Spleen (tissue), 11 donors: Measurements from ENCODE around the gene KLF16. TPM values are rescaled to one million over a fixed set of nuclear protein-coding genes. Genes with fewer than 3 reads are reported as not detected.

Source experiments
- DNase-seq: peaks from one replicate; pipeline ENCODE4 v3.0.0-alpha.2; 2020
- H3K27ac ChIP-seq, 8 donors: fragments of 200-600 bp; sonication (generic) in 7 of 8; 1 replicate in 4 of 8; 2 replicates in 4 of 8; pipeline versions ENCODE4 v1.5.0 to v1.8.0; 2016 to 2021; ENCODE audit warnings: inconsistent platforms in 4 of 8, mild to moderate bottlenecking in 4 of 8, moderate library complexity in 1 of 8
- H3K27me3 ChIP-seq, 7 donors: fragments of 200-600 bp; sonication (generic) in 6 of 7; replicated peaks in 1 of 7; 1 replicate in 4 of 7; 2 replicates in 3 of 7; pipeline versions ENCODE4 v1.5.0 to v1.8.0; 2016 to 2021; ENCODE audit warnings: inconsistent platforms in 3 of 7, mild to moderate bottlenecking in 1 of 7
- H3K36me3 ChIP-seq, 6 donors: fragments of 200-600 bp; sonication (generic) in 5 of 6; 1 replicate in 4 of 6; 2 replicates in 2 of 6; pipeline versions ENCODE4 v1.5.0 to v1.8.0; 2016 to 2021; ENCODE audit warnings: inconsistent platforms in 2 of 6
- H3K4me1 ChIP-seq, 6 donors: fragments of 200-600 bp; sonication (generic) in 5 of 6; 1 replicate in 3 of 6; 2 replicates in 3 of 6; pipeline versions ENCODE4 v1.5.0 to v1.8.0; 2016 to 2021; ENCODE audit warnings: inconsistent platforms in 3 of 6
- H3K4me3 ChIP-seq, 8 donors: fragments of 200-600 bp; sonication (generic) in 7 of 8; 1 replicate in 4 of 8; 2 replicates in 4 of 8; pipeline versions ENCODE4 v1.5.0 to v1.8.0; 2016 to 2021; ENCODE audit warnings: inconsistent platforms in 4 of 8, mild to moderate bottlenecking in 4 of 8, moderate library complexity in 2 of 8
- H3K9me3 ChIP-seq, 8 donors: fragments of 200-600 bp; sonication (generic) in 7 of 8; 1 replicate in 4 of 8; 2 replicates in 4 of 8; pipeline versions ENCODE4 v1.5.0 to v1.8.0; 2016 to 2021; ENCODE audit warnings: inconsistent platforms in 4 of 8
- POLR2A ChIP-seq, 3 donors: fragments of 450-650 bp; IDR thresholded peaks; one replicate each; pipeline ENCODE4 v1.5.1; 2017; ENCODE audit warnings: antibody characterized with exemption in 3 of 3, mild to moderate bottlenecking in 1 of 3
- POLR2AphosphoS5 ChIP-seq, 3 donors: sonication (generic); formaldehyde crosslinking; IDR thresholded peaks; one replicate each; pipeline ENCODE4 v1.5.1; 2017; ENCODE audit warnings: antibody characterized with exemption in 3 of 3
- WGBS, 5 donors: extraction: QIAGEN DNeasy Blood & Tissue Kit in 3 of 5; methylation state at CpG; one replicate each; pipeline versions ENCODE4 v1.1.5 to v1.1.7; 2013 to 2018; 5-methylcytosine and 5-hydroxymethylcytosine counted together
- intact Hi-C: fragments of 100-400 bp; cut with DNase I; formaldehyde crosslinking; loops from one replicate; pipeline ENCODE4 v1.15.0; 2023; ENCODE audit warnings: low total_unique reads
- polyA plus RNA-seq, 3 donors: library from polyadenylated mRNA; stranded (reverse); fragments of 200-250 nt; gene quantifications; one replicate each; pipeline ENCODE4 v1.2.1, GENCODE V29; 2013
- total RNA-seq, 7 donors: library from RNA; depleted of rRNA in 3 of 7; stranded (reverse); fragments of >200 nt in 3 of 7; fragmentation: NEBNext Ultra II Directional in 4 of 7; extraction: Animal tissue kit (Norgen Biotek cat#: 25700) in 4 of 7; gene quantifications; one replicate each; pipeline versions ENCODE4 v1.1.0 to v1.2.1, GENCODE V29; 2016 to 2021
- TF ChIP-seq, protein P1 (sequence below), 11 experiments: fragments of 200-600 bp in 7 of 11; fragments of 450-650 bp in 4 of 11; sonication (generic) in 4 of 11; IDR thresholded peaks in 8 of 11; conservative IDR thresholded peaks in 3 of 11; 1 replicate in 7 of 11; 2 replicates in 4 of 11; pipeline versions ENCODE4 v1.4.0 to v1.8.0; 2016 to 2021; ENCODE audit warnings: antibody characterized with exemption in 11 of 11, inconsistent platforms in 4 of 11, mild to moderate bottlenecking in 1 of 11
- donor health status: healthy with polysubstance abuse.
- donor health status: DM: no; HTN: no; CAD: no; lungs with moderate emphysema.
- donor health status: DM: no; HTN: no; CAD: no.
- donor health status: Bipolar disorder and iron deficiency.
- donor health status: healthy.
- donor health status: DM: no; HTN: no; CAD: no.
- donor health status: DM: yes; HTN: yes; CAD: no.

KLF16 gene
- total and polyA plus RNA-seq, 10 donors: 7.1 to 39.0 (median 18.4) TPM

DNA sequence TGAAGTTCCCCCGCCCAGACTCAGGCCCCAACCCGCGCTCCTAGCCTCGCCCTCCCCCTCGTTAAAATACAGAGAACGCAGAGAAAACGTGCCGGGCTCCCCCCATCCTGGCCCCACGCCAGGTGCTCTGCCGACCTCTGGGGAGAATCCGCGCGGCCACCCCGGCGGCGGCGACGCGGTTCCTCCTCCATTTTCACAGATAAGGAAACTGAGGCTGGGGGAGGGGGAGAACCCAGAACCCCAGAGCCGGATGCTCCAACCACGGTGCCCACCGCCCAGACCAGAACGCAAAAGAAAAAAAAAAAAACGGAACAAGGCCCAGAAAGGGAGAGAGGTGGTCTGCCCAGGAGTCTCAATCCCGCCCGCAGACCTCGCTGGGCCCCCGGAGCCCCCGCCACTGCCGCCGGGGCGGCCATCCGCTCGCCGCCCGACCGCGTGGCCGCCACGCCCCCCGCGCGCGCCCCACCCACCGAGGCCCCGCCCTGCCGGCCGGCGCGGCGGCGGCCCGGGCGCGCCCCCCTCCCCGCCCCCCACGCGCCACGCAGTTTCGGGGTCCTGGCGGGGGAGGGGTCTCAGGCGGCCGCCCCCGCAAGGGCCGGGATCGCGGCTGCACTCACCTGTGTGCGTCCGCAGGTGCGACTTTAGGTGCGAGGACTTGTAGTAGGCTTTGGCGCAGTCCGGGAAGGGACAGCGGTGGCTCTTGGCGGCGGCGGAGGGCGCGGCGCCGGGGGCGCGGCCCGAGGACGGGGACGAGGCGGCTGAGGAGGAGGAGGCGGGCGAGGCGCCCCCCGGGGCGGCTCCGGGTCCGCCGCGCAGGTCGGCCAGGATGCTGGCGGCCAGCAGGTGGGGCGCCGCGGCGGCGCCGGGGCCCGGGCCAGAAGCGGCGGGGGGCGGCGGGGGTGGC, 703 bp downstream of the KLF16 start:
- H3K27ac ChIP-seq: peak overlapping the region; percentile 63 to 99 (median 90)
- H3K36me3 ChIP-seq: no peaks in the 10 kb centered on the region
- intact Hi-C loops: no loop called here
- DNase-seq: peak; percentile 92
- H3K27me3 ChIP-seq: no peaks in the 10 kb centered on the region
- peak overlapping the region; percentile 74 to 92 (median 81) for H3K4me3 ChIP-seq
- TF ChIP-seq POLR2AphosphoS5 (IDR thresholded peaks at IDR 0.05): peak in 1 of 3 donors; percentile 55
- TF ChIP-seq, protein P1, sequence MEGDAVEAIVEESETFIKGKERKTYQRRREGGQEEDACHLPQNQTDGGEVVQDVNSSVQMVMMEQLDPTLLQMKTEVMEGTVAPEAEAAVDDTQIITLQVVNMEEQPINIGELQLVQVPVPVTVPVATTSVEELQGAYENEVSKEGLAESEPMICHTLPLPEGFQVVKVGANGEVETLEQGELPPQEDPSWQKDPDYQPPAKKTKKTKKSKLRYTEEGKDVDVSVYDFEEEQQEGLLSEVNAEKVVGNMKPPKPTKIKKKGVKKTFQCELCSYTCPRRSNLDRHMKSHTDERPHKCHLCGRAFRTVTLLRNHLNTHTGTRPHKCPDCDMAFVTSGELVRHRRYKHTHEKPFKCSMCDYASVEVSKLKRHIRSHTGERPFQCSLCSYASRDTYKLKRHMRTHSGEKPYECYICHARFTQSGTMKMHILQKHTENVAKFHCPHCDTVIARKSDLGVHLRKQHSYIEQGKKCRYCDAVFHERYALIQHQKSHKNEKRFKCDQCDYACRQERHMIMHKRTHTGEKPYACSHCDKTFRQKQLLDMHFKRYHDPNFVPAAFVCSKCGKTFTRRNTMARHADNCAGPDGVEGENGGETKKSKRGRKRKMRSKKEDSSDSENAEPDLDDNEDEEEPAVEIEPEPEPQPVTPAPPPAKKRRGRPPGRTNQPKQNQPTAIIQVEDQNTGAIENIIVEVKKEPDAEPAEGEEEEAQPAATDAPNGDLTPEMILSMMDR (IDR thresholded peaks at IDR 0.05 in 8 of 11, conservative IDR thresholded peaks at IDR 0.05 in 3 of 11): no peak
- H3K9me3 ChIP-seq: no peaks in the 10 kb centered on the region
- WGBS, 5 donors: 0 to 1% (median 1%) methylated on average over 52 to 109 of the region's 109 CpGs
- peaks cover 33 to 75% (median 59%) of the 10 kb centered on the region in 6 donors for H3K4me1 ChIP-seq

DNA sequence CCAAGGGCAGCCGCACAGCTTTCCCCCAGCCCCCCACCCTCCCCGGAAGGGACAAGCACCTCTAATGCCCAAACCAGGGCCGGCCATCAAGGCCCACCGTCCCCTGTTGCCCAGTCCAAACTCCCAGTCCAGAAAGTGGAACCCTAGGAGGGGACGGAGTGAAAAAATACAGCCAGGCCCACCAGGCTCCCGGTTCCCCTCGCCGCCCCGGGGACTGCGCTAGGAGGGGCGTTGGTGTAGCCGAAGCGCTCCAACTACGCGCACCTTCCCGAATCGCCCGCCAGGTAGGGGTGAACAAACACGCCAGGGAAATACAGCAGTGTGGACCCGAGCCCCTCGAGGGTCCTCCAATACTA, 1.3 kb downstream of the KLF16 start:
- Histone ChIP-seq H3K27me3 (no peaks in the 10 kb centered on the region), H3K36me3 (no peaks in the 10 kb centered on the region), H3K4me3 (peak overlapping the region; percentile 74 to 92 (median 81)), H3K9me3 (no peaks in the 10 kb centered on the region), H3K4me1 (peaks cover 33 to 75% (median 65%) of the 10 kb centered on the region in 6 donors), H3K27ac (peak overlapping the region; percentile 48 to 99 (median 88))
- TF ChIP-seq POLR2A (IDR thresholded peaks at IDR 0.05) (no peak), POLR2AphosphoS5 (IDR thresholded peaks at IDR 0.05) (no peak)
- TF ChIP-seq, protein P1 (IDR thresholded peaks at IDR 0.05 in 8 of 11, conservative IDR thresholded peaks at IDR 0.05 in 3 of 11): no peak
- intact Hi-C loops: no loop called here
- WGBS, 5 donors: 2 to 4% (median 3%) methylated on average over 6 to 21 of the region's 21 CpGs
- DNase-seq: no peak

DNA sequence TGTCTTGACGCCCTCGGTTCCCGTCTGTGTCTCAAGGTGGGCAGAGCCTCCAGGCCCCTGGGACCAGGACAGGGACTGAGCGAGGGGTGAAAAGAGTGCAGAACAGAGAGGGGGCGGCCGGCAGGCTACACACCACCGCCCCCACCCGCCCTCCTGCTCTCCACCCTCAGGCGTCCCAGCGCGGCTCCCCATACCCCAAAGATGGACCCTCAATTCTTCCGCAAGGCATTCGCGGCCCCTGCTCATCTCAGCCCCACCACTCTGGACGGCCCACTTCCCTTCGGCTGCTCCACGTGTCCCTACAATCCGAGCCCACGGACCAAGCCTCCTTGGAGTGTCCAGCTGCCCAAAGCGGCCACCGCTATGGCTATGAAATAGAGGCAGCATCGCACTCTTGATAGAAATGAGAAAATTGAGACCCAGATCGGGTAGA, 1.8 kb downstream of the KLF16 start:
- no peaks in the 10 kb centered on the region for H3K27me3 ChIP-seq
- no peaks in the 10 kb centered on the region for H3K36me3 ChIP-seq
- TF ChIP-seq, protein P1 (IDR thresholded peaks at IDR 0.05 in 8 of 11, conservative IDR thresholded peaks at IDR 0.05 in 3 of 11): no peak
- no peak for TF ChIP-seq POLR2A (IDR thresholded peaks at IDR 0.05)
- no peak for TF ChIP-seq POLR2AphosphoS5 (IDR thresholded peaks at IDR 0.05)
- no peaks in the 10 kb centered on the region for H3K9me3 ChIP-seq
- peak overlapping the region; percentile 74 to 92 (median 81) for H3K4me3 ChIP-seq
- DNase-seq: no peak
- H3K27ac ChIP-seq: peak overlapping the region; percentile 48 to 99 (median 88)
- intact Hi-C loops: no loop called here
- 32 to 51% (median 37%) methylated on average over 20 to 23 of the region's 23 CpGs for WGBS, 5 donors
- H3K4me1 ChIP-seq: peaks cover 34 to 75% (median 70%) of the 10 kb centered on the region in 6 donors
